Effector memory CD8-positive, alpha-beta T cell (primary cell): ENCODE data around the gene JPT1.
"Not testable (repeated sequence)": the region's sequence is repeated elsewhere in the genome, so short reads cannot be mapped to it uniquely, and the experiment has no call there.

ENCODE experiments used
- ATAC-seq: fragments of 150-1000 bp; cut with Tn5 transposase; replicated peaks from 2 replicates; pipeline ENCODE4 v1.10.0; 2021; ENCODE audit warnings: mild to moderate bottlenecking, moderate library complexity
- DNase-seq, 3 experiments: peaks; one replicate each; pipeline ENCODE4 v3.0.0; 2021
- H3K27ac Mint-ChIP-seq, 2 donors: one replicate each; pipeline ENCODE4 v1.8.0; 2022; ENCODE audit warnings: mild to moderate bottlenecking in 2 of 2, mixed read lengths in 2 of 2, moderate library complexity in 2 of 2
- H3K27me3 Mint-ChIP-seq, 2 donors: one replicate each; pipeline ENCODE4 v1.8.0; 2022; ENCODE audit warnings: mixed read lengths in 2 of 2
- H3K36me3 Mint-ChIP-seq: one replicate; pipeline ENCODE4 v1.8.0; 2022; ENCODE audit warnings: mild to moderate bottlenecking, moderate library complexity, mixed read lengths; ENCODE audit not compliant: insufficient read depth
- H3K4me1 Mint-ChIP-seq, 2 donors: one replicate each; pipeline ENCODE4 v1.8.0; 2022; ENCODE audit warnings: low read depth in 2 of 2, mixed read lengths in 2 of 2
- H3K4me3 Mint-ChIP-seq, 2 donors: one replicate each; pipeline ENCODE4 v1.8.0; 2022; ENCODE audit warnings: mild to moderate bottlenecking in 2 of 2, mixed read lengths in 2 of 2, moderate library complexity in 2 of 2
- H3K9me3 Mint-ChIP-seq, 2 donors: one replicate each; pipeline ENCODE4 v1.8.0; 2022; ENCODE audit warnings: mixed read lengths in 2 of 2

The JPT1 gene

DNA sequence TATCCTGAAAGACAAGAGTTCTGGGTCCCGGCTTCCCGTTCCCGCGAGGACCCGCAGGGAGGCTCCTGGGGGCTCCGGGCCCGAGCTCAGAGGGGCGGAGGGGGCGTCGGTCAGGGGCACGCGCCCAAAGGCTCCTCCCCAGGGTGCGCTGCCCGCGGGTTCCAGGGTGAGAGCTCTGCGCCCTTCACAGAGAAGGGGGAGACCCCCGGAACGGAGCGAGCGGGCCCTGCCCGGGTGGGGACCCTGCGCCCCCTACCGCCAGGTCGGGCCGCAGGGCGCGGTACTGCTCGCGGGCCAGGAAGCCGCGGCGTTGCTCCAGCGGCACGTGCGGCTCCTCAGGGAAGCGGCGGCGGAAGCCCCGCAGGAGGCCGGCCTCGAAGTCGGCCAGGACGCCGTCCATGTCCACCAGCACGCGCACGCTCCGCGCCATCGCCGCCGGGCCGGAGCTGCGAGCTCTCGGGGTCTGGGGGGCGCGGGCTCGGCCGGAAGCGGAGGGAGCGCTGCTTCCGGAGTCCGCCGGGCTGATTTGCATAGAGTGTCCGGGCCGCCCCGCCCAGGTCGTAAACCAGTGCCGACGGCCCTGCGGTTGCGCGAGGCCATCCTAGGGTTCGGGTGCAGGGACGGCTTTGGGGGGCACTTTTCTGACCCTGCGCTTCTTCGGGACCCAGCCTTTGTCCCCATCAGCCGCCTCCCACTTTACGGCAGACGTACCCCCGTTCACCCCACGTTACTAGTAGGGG is 22.9 kb downstream of the JPT1 start, which contains the start of gene NT5C:
TSS of gene NT5C (minus strand) at position 465 of the 740 bp plus-strand sequence. CDS start at position 430, 35 bp downstream.
- DNase-seq (peak; percentile 30 to 41 (median 38)), ATAC-seq (peak; percentile 77)
- no peaks in the 10 kb centered on the region for H3K27me3 Mint-ChIP-seq
- H3K4me3 Mint-ChIP-seq, result peak within 1 kb of the TSS; percentile 85 to 87
- peaks cover 18% of the 10 kb centered on the region for H3K36me3 Mint-ChIP-seq
- no peaks in the 10 kb centered on the region for H3K9me3 Mint-ChIP-seq
- peak within 1 kb of the TSS; percentile 85 to 86 for H3K27ac Mint-ChIP-seq
- H3K4me1 Mint-ChIP-seq, result peaks cover 8 to 16% of the 10 kb centered on the region in 2 donors

DNA sequence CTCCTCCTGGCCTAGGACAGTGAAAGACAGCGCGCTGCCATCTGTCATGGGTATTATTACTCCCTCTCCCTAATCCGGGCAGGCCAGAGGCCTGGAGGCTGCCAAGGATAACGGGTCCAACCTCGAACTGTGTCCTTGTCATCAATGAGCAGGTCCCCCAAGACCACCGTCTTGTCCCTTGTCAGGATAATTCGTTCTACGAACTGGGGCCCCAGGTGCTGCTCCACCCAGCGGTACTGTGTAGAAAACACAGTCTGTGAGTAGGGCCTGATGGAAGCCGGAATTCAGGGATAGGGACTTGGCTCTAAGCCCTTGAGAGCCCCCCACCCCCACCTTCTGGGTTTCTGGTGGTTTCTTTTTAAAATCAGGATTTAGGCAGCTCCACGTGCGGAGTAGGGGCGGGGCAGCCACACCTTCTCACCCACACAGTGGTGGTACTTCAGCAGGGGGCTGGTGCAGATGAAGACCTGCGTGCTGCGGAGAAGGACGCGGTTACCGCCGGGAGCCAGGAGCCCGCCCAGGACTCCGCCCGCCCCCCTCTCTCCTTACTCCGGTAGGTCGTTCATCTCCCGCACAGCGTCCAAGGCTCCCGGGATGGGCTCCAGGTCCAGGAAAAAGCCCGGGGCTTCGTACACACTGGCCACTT is 23.6 kb downstream of the JPT1 start:
- H3K36me3 Mint-ChIP-seq, result peaks cover 17% of the 10 kb centered on the region

DNA sequence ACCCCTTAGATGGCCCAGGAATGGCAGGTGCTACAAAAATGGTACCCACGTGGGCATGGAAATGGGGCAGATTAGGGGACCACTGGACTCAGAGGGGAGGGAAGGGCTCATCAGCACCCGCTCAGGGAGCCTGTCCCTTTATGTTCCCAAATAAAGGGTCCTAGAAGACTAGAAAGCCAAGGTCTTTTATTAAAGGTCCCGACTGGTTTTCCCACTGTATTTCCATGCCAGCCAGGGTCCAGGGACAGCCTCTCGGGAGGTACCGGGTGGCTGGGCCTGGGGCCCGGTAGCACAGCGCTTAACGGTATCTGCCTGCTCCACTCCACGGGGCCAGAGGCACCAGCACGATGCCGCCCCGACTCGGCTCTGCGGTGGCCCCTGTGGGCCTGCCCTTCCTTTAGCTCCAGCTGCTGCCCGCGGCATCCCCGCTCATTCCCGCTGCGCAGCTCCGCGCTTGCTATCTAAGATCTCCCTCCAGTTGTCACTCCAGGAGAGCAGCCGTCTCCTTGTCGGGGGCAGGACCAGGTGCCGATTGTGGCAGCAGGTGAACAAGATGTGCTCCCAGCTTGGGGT is 24.2 kb downstream of the JPT1 start:
- DNase-seq (no peak), ATAC-seq (no peak)
- H3K4me3 Mint-ChIP-seq, result peak overlapping the region; percentile 85 to 87
- H3K27ac Mint-ChIP-seq, result peak overlapping the region; percentile 56 to 85
- peaks cover 14% of the 10 kb centered on the region for H3K36me3 Mint-ChIP-seq
- peaks cover 14 to 26% of the 10 kb centered on the region in 2 donors for H3K4me1 Mint-ChIP-seq
- no peaks in the 10 kb centered on the region for H3K27me3 Mint-ChIP-seq
- no peaks in the 10 kb centered on the region for H3K9me3 Mint-ChIP-seq

More for the DNA sequence above, 23.6 kb downstream of the JPT1 start:
- H3K4me3 Mint-ChIP-seq, result peak overlapping the region; percentile 85 to 87
- DNase-seq, result peak in 1 of 3 experiments; percentile 20
- H3K4me1 Mint-ChIP-seq, result peaks cover 12 to 23% of the 10 kb centered on the region in 2 donors
- peak; percentile 66 for ATAC-seq
- H3K9me3 Mint-ChIP-seq, result no peaks in the 10 kb centered on the region
- H3K27ac Mint-ChIP-seq, result peak overlapping the region; percentile 56 to 85
- no peaks in the 10 kb centered on the region for H3K27me3 Mint-ChIP-seq

DNA sequence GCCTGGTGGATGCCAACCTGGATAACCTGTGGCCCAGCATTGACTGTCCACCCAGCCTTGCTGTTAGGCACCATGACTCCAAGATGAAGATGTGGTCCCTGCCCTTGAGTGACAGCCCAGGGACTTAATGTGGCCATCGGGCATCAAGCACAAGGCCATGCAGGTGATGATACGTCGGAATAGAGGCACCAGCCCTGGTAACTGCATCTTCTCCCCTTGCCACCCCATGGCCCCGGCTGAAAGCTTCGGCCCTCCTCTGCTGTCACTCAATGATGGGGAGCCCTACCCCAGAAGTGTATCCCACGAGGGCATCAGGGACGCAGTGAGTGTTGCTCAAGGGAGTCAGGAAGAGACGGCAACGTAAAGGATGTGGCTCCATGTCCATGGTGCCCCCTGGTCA is 24.7 kb downstream of the JPT1 start:
- ATAC-seq (no peak), DNase-seq (no peak)
- Mint-ChIP-seq H3K9me3 (no peaks in the 10 kb centered on the region), H3K36me3 (peaks cover 12% of the 10 kb centered on the region), H3K27ac (no peak overlapping the region), H3K27me3 (no peaks in the 10 kb centered on the region), H3K4me3 (peak overlapping the region; percentile 27 to 62), H3K4me1 (peaks cover 20 to 32% of the 10 kb centered on the region in 2 donors)

DNA sequence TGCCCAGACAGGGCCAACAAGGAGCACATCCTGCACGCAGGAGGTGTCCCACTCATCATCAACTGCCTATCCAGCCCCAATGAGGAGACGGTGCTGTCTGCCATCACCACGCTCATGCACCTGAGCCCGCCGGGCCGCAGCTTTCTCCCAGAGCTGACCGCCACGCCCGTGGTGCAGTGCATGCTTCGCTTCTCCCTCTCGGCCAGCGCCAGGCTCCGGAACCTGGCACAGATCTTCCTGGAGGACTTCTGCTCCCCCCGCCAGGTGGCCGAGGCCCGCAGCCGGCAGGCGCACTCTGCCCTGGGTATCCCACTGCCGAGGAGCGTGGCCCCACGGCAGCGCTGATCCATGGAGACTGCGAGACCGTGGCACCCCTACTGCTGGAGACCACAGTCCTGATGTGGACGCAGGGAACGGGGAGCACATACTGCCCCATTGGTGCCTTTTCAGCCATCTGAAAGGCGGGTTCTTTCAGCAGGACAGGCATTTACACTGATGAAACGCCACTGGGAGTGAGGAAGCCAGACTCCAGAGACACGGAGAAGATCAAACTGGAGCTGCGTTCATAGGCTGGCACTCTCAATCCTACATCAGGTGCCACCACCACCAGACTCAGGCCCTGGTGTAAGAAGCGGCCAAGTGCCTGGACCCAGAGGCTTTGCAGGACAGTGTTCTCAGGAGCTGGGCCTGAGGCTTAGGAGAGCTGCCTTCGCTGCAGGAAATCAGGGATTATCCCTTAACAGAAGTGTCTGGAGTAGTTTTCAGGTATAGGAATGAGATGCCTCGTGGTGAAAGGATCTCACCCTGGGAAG is 25.4 kb downstream of the JPT1 start:
- peak overlapping the region; percentile 27 to 62 for H3K4me3 Mint-ChIP-seq
- H3K4me1 Mint-ChIP-seq, result peaks cover 26 to 39% of the 10 kb centered on the region in 2 donors

DNA sequence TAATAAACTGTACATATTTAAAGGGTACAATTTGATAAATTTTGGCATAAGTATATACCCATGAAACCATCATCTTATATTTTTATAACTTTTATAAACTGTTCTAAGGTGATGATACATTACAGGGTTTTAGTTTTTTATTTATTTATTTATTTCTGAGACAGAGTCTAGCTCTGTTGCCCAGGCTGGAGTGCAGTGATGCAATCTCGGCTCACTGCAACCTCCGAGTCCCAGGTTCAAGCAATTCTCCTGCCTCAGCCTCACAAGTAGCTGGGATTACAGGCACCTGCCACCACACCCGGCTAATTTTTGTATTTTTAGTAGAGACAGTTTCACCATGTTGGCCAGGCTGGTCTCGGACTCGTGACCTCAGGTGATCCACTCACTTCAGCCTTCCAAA is 26.4 kb downstream of the JPT1 start:
- not testable (repeated sequence) for H3K27me3 Mint-ChIP-seq, DNase-seq, ATAC-seq, H3K4me3 Mint-ChIP-seq, H3K27ac Mint-ChIP-seq, H3K36me3 Mint-ChIP-seq, H3K9me3 Mint-ChIP-seq
- H3K4me1 Mint-ChIP-seq, result peaks cover 28 to 39% of the 10 kb centered on the region in 2 donors

More for the DNA sequence above, 25.4 kb downstream of the JPT1 start:
- Mint-ChIP-seq H3K36me3 (peaks cover 5% of the 10 kb centered on the region), H3K27ac (no peak overlapping the region), H3K27me3 (no peaks in the 10 kb centered on the region), H3K9me3 (no peaks in the 10 kb centered on the region)
- DNase-seq (no peak), ATAC-seq (no peak)

DNA sequence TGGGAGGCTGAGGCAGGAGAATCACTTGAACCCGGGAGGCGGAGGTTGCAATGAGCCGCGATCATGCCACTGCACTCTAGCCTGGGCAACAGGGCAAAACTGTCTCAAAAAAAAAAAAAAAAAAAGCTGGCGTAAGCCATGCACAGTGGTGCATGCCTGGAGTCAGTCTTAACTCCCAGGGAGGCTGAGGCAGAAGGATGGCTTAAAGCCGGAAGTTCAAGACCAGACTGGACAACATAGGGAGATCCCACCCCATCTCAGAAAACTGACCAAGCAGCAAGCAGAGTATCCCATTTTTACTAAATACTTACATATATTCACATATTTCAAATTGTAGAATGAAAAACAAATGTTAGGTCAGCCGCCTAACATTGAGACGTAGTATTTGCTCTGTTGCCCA is 27.4 kb downstream of the JPT1 start:
- DNase-seq, result no peak
- Mint-ChIP-seq H3K27ac (no peak overlapping the region), H3K36me3 (peaks cover 4% of the 10 kb centered on the region), H3K27me3 (no peaks in the 10 kb centered on the region), H3K4me3 (no peak overlapping the region), H3K4me1 (peaks cover 28 to 35% of the 10 kb centered on the region in 2 donors), H3K9me3 (no peaks in the 10 kb centered on the region)
- no peak for ATAC-seq

DNA sequence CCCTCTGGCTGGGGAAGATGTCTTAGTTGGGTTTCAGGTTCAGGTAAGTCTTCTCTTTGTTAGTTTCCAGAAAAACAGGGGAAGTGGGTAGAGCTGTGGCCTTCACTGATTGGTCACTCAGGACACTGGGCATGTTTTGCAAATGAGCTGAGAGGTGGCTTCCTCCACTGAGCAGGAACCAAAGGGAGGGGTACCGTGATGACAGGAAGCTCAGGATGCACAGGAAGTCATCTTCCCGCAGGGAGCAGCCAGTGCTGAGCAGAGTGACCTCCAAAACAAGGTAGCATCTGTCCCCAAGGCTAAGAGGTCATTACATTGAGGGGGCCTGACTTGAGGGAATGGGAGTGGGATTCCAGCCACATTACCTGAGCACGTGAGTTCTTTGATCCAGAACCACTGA is 28.3 kb downstream of the JPT1 start:
- Mint-ChIP-seq H3K4me1 (peaks cover 28 to 35% of the 10 kb centered on the region in 2 donors), H3K36me3 (peaks cover 7% of the 10 kb centered on the region), H3K9me3 (no peaks in the 10 kb centered on the region), H3K4me3 (no peak overlapping the region), H3K27ac (peak overlapping the region in 1 of 2 donors; percentile 84), H3K27me3 (no peaks in the 10 kb centered on the region)
- ATAC-seq (no peak), DNase-seq (no peak)

DNA sequence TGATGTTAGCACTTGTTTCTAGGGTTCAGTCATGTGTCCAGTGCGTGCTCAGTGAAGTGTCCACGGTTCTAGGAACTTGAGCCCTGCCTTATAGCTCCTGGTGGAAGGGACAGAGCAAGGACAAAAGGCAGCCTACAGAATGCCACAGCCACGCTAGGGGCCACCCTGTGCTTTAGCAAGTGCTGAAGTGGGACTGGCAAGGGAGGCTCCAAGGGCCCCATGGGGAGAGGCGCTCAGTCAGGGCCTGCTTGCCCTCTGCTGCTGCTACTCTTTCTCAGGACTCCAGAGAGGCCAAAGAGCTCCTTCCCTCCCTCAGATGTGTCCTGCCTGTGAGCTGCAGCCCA is 29.5 kb downstream of the JPT1 start:
- ATAC-seq, result no peak
- H3K27me3 Mint-ChIP-seq, result no peaks in the 10 kb centered on the region
- peaks cover 7% of the 10 kb centered on the region for H3K36me3 Mint-ChIP-seq
- peak overlapping the region in 1 of 2 donors; percentile 38 for H3K4me3 Mint-ChIP-seq
- peaks cover 25 to 29% of the 10 kb centered on the region in 2 donors for H3K4me1 Mint-ChIP-seq
- no peaks in the 10 kb centered on the region for H3K9me3 Mint-ChIP-seq
- DNase-seq, result no peak
- peak overlapping the region in 1 of 2 donors; percentile 84 for H3K27ac Mint-ChIP-seq

DNA sequence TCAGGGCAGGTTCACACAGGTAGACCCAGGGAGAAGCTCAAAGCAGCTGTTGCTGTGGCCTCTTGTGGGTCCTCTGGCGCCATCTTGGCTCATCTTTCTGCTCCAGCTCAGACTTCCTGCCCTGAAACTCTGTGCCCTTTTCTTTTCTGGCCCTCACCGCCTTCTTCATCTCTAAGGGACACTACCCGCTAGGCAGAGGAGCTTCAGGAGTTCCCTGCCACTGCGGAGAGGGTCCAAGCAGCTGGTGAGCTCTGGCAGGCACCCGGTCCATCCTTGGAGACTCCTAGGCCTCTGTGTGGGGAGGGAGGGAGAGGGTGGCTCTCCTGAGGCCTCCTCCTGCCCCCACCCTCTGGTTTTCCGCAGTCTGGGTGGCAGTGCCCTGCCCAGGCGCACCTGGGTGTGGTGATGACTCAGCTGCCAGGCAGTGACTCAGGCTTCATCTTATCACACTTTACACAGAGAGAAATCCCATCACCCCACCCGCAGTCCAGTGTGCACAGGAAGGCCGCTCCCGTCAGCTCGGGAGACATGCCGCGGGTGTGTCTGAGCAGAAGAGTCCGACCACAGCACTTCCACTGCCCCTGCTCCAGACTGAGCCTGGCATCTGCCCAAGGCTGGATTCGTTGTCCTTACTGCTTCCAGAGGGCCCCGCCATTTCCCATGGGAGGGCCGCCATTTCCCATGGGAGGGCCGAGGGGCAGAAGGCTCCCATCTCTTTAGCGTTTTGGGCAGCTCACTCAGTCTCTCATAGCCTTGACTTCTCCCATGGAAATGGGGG is 30.1 kb downstream of the JPT1 start:
- H3K9me3 Mint-ChIP-seq, result no peaks in the 10 kb centered on the region
- H3K27ac Mint-ChIP-seq, result peak overlapping the region in 1 of 2 donors; percentile 84
- peak overlapping the region in 1 of 2 donors; percentile 49 for H3K4me3 Mint-ChIP-seq
- peaks cover 25 to 29% of the 10 kb centered on the region in 2 donors for H3K4me1 Mint-ChIP-seq
- ATAC-seq (peak; percentile 77), DNase-seq (no peak)
- peaks cover 7% of the 10 kb centered on the region for H3K36me3 Mint-ChIP-seq
- H3K27me3 Mint-ChIP-seq, result no peaks in the 10 kb centered on the region

DNA sequence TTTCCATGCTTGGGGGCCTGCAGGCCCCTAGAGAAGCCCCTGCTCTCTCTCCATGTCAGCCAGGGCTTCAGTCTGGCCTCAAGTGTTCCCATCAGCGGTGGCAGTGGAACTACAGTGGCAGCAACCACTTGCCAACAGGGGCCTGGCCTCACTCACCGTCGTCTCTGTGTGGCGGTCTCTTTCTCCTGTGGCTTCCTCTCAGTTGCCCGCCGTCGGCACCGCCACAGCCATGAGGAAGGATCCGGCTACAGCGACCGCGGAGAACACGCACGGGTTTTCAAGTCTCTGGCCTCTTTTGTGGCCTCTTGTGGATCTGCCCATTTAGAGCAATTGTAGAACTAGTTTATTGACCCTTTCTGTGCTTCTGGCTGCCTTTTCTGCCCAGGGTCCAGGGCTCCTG is 36.0 kb downstream of the JPT1 start:
- Mint-ChIP-seq H3K4me1 (peaks cover 20 to 21% of the 10 kb centered on the region in 2 donors), H3K4me3 (no peak overlapping the region), H3K27me3 (no peaks in the 10 kb centered on the region), H3K36me3 (peaks cover 19% of the 10 kb centered on the region), H3K9me3 (no peaks in the 10 kb centered on the region), H3K27ac (peak overlapping the region; percentile 41 to 42)
- DNase-seq, result no peak
- no peak for ATAC-seq

DNA sequence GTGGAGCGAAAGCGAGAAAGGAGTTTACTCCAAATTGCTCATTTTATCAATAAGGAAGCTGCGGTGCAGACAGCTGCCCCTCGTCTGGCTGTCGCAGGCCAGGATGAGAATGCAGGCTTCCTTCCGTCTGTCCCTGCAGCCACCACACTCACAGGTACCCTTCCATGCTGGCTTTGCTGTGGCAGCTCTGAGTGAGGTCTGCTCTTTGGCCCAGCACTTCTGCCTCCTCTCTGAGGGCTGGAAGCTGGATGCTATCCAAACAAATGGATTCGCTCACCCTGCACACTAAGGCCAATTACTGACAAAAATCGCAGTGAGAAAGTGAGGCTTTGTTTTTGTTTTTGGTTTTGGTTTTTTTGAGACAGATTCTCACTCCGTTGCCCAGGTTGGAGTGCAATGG is 37.6 kb downstream of the JPT1 start:
- DNase-seq (no peak), ATAC-seq (no peak)
- Mint-ChIP-seq H3K36me3 (peaks cover 19% of the 10 kb centered on the region), H3K4me1 (peaks cover 25 to 26% of the 10 kb centered on the region in 2 donors), H3K27me3 (no peaks in the 10 kb centered on the region), H3K27ac (no peak overlapping the region), H3K4me3 (no peak overlapping the region), H3K9me3 (no peaks in the 10 kb centered on the region)
